Endothelial cell of umbilical vein (primary cell): ENCODE data around the gene EEA1.

Experiments
- EZH2 ChIP-seq: IDR thresholded peaks from 2 replicates; pipeline ENCODE4 v1.6.1; 2012; ENCODE audit warnings: borderline replicate concordance, low read depth, mild to moderate bottlenecking, moderate library complexity, low read length, inconsistent platforms; ENCODE audit not compliant: severe bottlenecking
- FOS ChIP-seq: IDR thresholded peaks from 2 replicates; pipeline ENCODE4 v1.6.1; 2011; ENCODE audit warnings: mild to moderate bottlenecking, low read length, moderate library complexity, borderline replicate concordance; ENCODE audit not compliant: insufficient read depth
- MYC ChIP-seq: IDR thresholded peaks from one replicate; pipeline ENCODE4 v1.6.1; 2011; ENCODE audit warnings: mild to moderate bottlenecking, low read depth, low read length
- POLR2A ChIP-seq: IDR thresholded peaks from 2 replicates; pipeline ENCODE4 v1.6.1; 2012; ENCODE audit warnings: low read depth, mild to moderate bottlenecking, control low read depth, low read length
- POLR2AphosphoS5 ChIP-seq: IDR thresholded peaks from 2 replicates; pipeline ENCODE4 v1.6.1; 2012; ENCODE audit warnings: low read depth, mild to moderate bottlenecking, control low read depth, low read length, moderate library complexity; ENCODE audit not compliant: insufficient read depth
- TF ChIP-seq, protein P1 (sequence below), 2 donors: IDR thresholded peaks; 1 replicate in 1 of 2; 2 replicates in 1 of 2; pipeline ENCODE4 v1.5.1; 2011; ENCODE audit warnings: low read length in 2 of 2, mild to moderate bottlenecking in 2 of 2, moderate library complexity in 2 of 2, control low read depth in 1 of 2, inconsistent platforms in 1 of 2, low read depth in 1 of 2; ENCODE audit not compliant: insufficient read depth in 1 of 2; ENCODE audit errors: extremely low read depth in 1 of 2
- TF ChIP-seq, protein P2 (sequence below): IDR thresholded peaks from 2 replicates; pipeline ENCODE4 v1.6.1; 2011; ENCODE audit not compliant: insufficient read depth, insufficient read length

DNA sequence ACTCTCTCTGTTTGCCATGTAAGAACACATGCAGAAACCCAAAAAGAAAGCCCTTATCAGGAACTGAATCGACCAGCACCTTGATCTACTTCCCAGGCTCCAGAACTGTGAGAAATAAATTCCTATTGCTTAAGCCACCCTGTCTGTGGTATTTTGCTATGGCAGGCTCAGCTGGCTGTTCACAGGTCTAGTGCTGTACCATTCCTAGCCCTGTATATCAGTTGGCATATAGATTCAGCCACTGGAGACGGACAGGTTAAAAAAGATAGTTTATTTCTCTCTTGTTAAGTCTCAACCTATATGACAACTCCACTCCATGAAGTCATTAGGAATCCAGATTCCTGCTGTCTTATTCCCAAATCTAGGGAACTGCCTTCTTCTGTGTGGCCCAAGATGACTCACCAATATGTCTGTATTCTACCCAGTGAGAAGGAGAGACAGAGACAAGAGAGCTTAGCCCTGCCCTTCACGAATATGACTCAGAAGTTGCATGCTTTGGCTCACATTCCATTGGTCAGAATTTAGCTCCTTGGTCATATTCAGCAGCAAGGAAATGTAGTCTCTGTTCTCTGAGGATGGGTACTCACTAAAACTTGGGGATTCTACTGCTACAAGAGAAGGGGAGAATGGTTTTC lies 169.3 kb downstream of the EEA1 start:
- TF ChIP-seq POLR2A (no peak), FOS (peak; percentile 81), POLR2AphosphoS5 (no peak), EZH2 (no peak), MYC (no peak)
- TF ChIP-seq, protein P1, sequence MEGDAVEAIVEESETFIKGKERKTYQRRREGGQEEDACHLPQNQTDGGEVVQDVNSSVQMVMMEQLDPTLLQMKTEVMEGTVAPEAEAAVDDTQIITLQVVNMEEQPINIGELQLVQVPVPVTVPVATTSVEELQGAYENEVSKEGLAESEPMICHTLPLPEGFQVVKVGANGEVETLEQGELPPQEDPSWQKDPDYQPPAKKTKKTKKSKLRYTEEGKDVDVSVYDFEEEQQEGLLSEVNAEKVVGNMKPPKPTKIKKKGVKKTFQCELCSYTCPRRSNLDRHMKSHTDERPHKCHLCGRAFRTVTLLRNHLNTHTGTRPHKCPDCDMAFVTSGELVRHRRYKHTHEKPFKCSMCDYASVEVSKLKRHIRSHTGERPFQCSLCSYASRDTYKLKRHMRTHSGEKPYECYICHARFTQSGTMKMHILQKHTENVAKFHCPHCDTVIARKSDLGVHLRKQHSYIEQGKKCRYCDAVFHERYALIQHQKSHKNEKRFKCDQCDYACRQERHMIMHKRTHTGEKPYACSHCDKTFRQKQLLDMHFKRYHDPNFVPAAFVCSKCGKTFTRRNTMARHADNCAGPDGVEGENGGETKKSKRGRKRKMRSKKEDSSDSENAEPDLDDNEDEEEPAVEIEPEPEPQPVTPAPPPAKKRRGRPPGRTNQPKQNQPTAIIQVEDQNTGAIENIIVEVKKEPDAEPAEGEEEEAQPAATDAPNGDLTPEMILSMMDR (IDR thresholded peaks at IDR 0.05; ENCODE audit: extremely low read depth in 1 of 2, insufficient read depth in 1 of 2, low read depth in 1 of 2, low read length in 2 of 2): no peak
- TF ChIP-seq, protein P2, sequence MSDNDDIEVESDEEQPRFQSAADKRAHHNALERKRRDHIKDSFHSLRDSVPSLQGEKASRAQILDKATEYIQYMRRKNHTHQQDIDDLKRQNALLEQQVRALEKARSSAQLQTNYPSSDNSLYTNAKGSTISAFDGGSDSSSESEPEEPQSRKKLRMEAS: no peak
